ENCODE data around the gene APLN. TPM values are rescaled to one million over a fixed set of nuclear protein-coding genes. Genes with fewer than 3 reads are reported as not detected.

APLN gene
- total RNA-seq, 4 donors from 2014 or later = 0.19 to 0.44 TPM; not detected in 2

- no peak for TF ChIP-seq CTCF (IDR thresholded peaks at IDR 0.05; ENCODE audit: low read depth)
These were observed 6.1 kb downstream of the APLN start for GRCh38 chrX:129648514-129649267.

GRCh38 chrX:129647418-129648410 is 7.0 kb downstream of the APLN start:
- TF ChIP-seq CTCF (IDR thresholded peaks at IDR 0.05; ENCODE audit: low read depth) = no peak

GRCh38 chrX:129646566-129647417 is 8.0 kb downstream of the APLN start:
- no peak for TF ChIP-seq CTCF (IDR thresholded peaks at IDR 0.05; ENCODE audit: low read depth)

GRCh38 chrX:129642641-129643040 is 12.1 kb downstream of the APLN start:
- no peak for TF ChIP-seq CTCF (IDR thresholded peaks at IDR 0.05; ENCODE audit: low read depth)

GRCh38 chrX:129641941-129642340 is 12.8 kb downstream of the APLN start:
- no peak for TF ChIP-seq CTCF (IDR thresholded peaks at IDR 0.05; ENCODE audit: low read depth)

- no peak for TF ChIP-seq CTCF (IDR thresholded peaks at IDR 0.05; ENCODE audit: low read depth)
These were observed 13.3 kb downstream of the APLN start for GRCh38 chrX:129641469-129641868.
